Kidney epithelial cell (primary cell): ENCODE data around the gene AURKAIP1. TPM values are rescaled to one million over a fixed set of nuclear protein-coding genes. Genes with fewer than 3 reads are reported as not detected.

Source experiments
- DNase-seq: peaks from one replicate; pipeline ENCODE4 v3.0.0-alpha.2; 2010; ENCODE audit warnings: low read depth
- H3K27me3 ChIP-seq: 2 replicates; pipeline ENCODE4 v1.6.0; 2011; ENCODE audit warnings: low read length; ENCODE audit not compliant: control insufficient read depth, insufficient read depth
- H3K36me3 ChIP-seq: 2 replicates; pipeline ENCODE4 v1.5.1; 2011; ENCODE audit warnings: low read length; ENCODE audit not compliant: control insufficient read depth, insufficient read depth
- H3K4me3 ChIP-seq: 2 replicates; pipeline ENCODE4 v1.5.1; 2011; ENCODE audit warnings: low read depth, mild to moderate bottlenecking, control low read depth, low read length
- CTCF ChIP-seq: IDR thresholded peaks from 2 replicates; pipeline ENCODE4 v1.5.1; 2011; ENCODE audit warnings: mild to moderate bottlenecking, moderate library complexity, low read length, control low read depth, inconsistent platforms; ENCODE audit not compliant: insufficient read depth, poor library complexity, severe bottlenecking
- total RNA-seq: library from RNA; depleted of rRNA; stranded (reverse); fragments of >200 nt; gene quantifications from 2 replicates; pipeline ENCODE4 v1.2.3, GENCODE V29; 2015

AURKAIP1 gene
- total RNA-seq, 1 donor from 2014 or later = 201 TPM

- no peaks in the 10 kb centered on the region for H3K36me3 ChIP-seq
- H3K4me3 ChIP-seq = no peak overlapping the region
Observed at GRCh38 chr1:1326075-1326605, 48.9 kb downstream of the AURKAIP1 start.

GRCh38 chr1:1325288-1326074, 49.5 kb downstream of the AURKAIP1 start:
- no peak for TF ChIP-seq CTCF
- no peak for DNase-seq
- H3K27me3 ChIP-seq = no peaks in the 10 kb centered on the region
- H3K36me3 ChIP-seq = no peaks in the 10 kb centered on the region
- H3K4me3 ChIP-seq = peak overlapping the region; percentile 98

More at GRCh38 chr1:1326075-1326605, 48.9 kb downstream of the AURKAIP1 start:
- no peak for TF ChIP-seq CTCF
- peaks cover 2% of the 10 kb centered on the region for H3K27me3 ChIP-seq
- DNase-seq = no peak

GRCh38 chr1:1324524-1325287, 50.3 kb downstream of the AURKAIP1 start, which contains the start of the genes CPTP and INTS11:
Gene CPTP (plus strand): TSS chr1:1324802. CDS start chr1:1326911, 2,109 bp downstream.
Gene INTS11 (minus strand): TSS chr1:1324660. CDS start chr1:1324608, 52 bp downstream.
- peaks cover 2% of the 10 kb centered on the region for H3K36me3 ChIP-seq
- peak; percentile 50 for DNase-seq
- peak within 1 kb of the TSS; percentile 98 for H3K4me3 ChIP-seq
- no peak for TF ChIP-seq CTCF
- no peaks in the 10 kb centered on the region for H3K27me3 ChIP-seq

GRCh38 chr1:1324084-1324523, 50.9 kb downstream of the AURKAIP1 start:
- no peak for TF ChIP-seq CTCF
- Histone ChIP-seq H3K27me3 (no peaks in the 10 kb centered on the region), H3K4me3 (peak overlapping the region; percentile 98), H3K36me3 (peaks cover 2% of the 10 kb centered on the region)
- DNase-seq = no peak

Other genes starting within 250 kb of the AURKAIP1 start
- gene TTLL10, start 201.3 kb downstream of the AURKAIP1 start, total RNA-seq = 0.27 TPM in 1 of 2 replicates, not detected in the other
- 0.67 and 2.1 TPM in 2 replicates for gene TNFRSF18, start 168.6 kb downstream of the AURKAIP1 start, total RNA-seq
- gene TNFRSF4, start 161.1 kb downstream of the AURKAIP1 start, total RNA-seq = 0.25 and 3.6 TPM in 2 replicates
- gene SDF4, start 143.2 kb downstream of the AURKAIP1 start, total RNA-seq = 146 and 153 TPM in 2 replicates
- 43.7 and 48.6 TPM in 2 replicates for gene B3GALT6, start 143.0 kb downstream of the AURKAIP1 start, total RNA-seq
- gene C1QTNF12, start 128.5 kb downstream of the AURKAIP1 start, total RNA-seq = 0.88 and 1.4 TPM in 2 replicates
- gene UBE2J2, start 101.4 kb downstream of the AURKAIP1 start, total RNA-seq = 65.1 and 78.0 TPM in 2 replicates
- 0.46 and 0.62 TPM in 2 replicates for gene SCNN1D, start 94.8 kb downstream of the AURKAIP1 start, total RNA-seq
- 37.9 and 43.1 TPM in 2 replicates for gene ACAP3, start 67.3 kb downstream of the AURKAIP1 start, total RNA-seq
- 45.1 and 59.9 TPM in 2 replicates for gene PUSL1, start 66.6 kb downstream of the AURKAIP1 start, total RNA-seq
- gene INTS11, start 50.5 kb downstream of the AURKAIP1 start, total RNA-seq = 94.2 and 123 TPM in 2 replicates
- gene CPTP, start 50.4 kb downstream of the AURKAIP1 start, total RNA-seq = 44.3 and 59.5 TPM in 2 replicates
- gene TAS1R3, start 43.9 kb downstream of the AURKAIP1 start, total RNA-seq = 0.08 and 1.0 TPM in 2 replicates
- gene DVL1, start 25.8 kb downstream of the AURKAIP1 start, total RNA-seq = 87.3 and 101 TPM in 2 replicates
- gene MXRA8, start 16.7 kb downstream of the AURKAIP1 start, total RNA-seq = 106 and 165 TPM in 2 replicates
- 134 and 136 TPM in 2 replicates for gene CCNL2, start 24.1 kb upstream of the AURKAIP1 start, total RNA-seq
- 134 and 159 TPM in 2 replicates for gene MRPL20, start 32.1 kb upstream of the AURKAIP1 start, total RNA-seq
- gene ANKRD65, start 46.1 kb upstream of the AURKAIP1 start, total RNA-seq = 1.4 and 1.6 TPM in 2 replicates
- 27.6 and 28.3 TPM in 2 replicates for gene VWA1, start 60.5 kb upstream of the AURKAIP1 start, total RNA-seq
- 0.38 and 0.75 TPM in 2 replicates for gene ATAD3C, start 74.5 kb upstream of the AURKAIP1 start, total RNA-seq
- gene ATAD3B, start 96.6 kb upstream of the AURKAIP1 start, total RNA-seq = 31.4 and 37.8 TPM in 2 replicates
- 51.5 and 53.6 TPM in 2 replicates for gene ATAD3A, start 137.0 kb upstream of the AURKAIP1 start, total RNA-seq
- gene TMEM240, start 165.4 kb upstream of the AURKAIP1 start, total RNA-seq = 2.8 and 3.9 TPM in 2 replicates
- gene SSU72, start 199.7 kb upstream of the AURKAIP1 start, total RNA-seq = 69.0 and 87.3 TPM in 2 replicates
- gene FNDC10, start 224.9 kb upstream of the AURKAIP1 start, total RNA-seq = 8.0 and 9.2 TPM in 2 replicates
- gene MIB2, start 240.3 kb upstream of the AURKAIP1 start, total RNA-seq = 55.5 and 56.8 TPM in 2 replicates